A549 treated with Mapracorat at 1 μM for 4 hours (cell line): Measurements from ENCODE around the gene SV2B. TPM values are rescaled to one million over a fixed set of nuclear protein-coding genes. Genes with fewer than 3 reads are reported as not detected.

Source experiments
- total RNA-seq: library from RNA; stranded (reverse); fragments of 200-300 nt; extraction: Qiagen RNA extraction; gene quantifications from 5 replicates; pipeline ENCODE4 v1.2.3, GENCODE V29; 2022

The SV2B gene
- total RNA-seq = 0.05 to 0.14 TPM (median 0.08 TPM) in 5 replicates

DNA sequence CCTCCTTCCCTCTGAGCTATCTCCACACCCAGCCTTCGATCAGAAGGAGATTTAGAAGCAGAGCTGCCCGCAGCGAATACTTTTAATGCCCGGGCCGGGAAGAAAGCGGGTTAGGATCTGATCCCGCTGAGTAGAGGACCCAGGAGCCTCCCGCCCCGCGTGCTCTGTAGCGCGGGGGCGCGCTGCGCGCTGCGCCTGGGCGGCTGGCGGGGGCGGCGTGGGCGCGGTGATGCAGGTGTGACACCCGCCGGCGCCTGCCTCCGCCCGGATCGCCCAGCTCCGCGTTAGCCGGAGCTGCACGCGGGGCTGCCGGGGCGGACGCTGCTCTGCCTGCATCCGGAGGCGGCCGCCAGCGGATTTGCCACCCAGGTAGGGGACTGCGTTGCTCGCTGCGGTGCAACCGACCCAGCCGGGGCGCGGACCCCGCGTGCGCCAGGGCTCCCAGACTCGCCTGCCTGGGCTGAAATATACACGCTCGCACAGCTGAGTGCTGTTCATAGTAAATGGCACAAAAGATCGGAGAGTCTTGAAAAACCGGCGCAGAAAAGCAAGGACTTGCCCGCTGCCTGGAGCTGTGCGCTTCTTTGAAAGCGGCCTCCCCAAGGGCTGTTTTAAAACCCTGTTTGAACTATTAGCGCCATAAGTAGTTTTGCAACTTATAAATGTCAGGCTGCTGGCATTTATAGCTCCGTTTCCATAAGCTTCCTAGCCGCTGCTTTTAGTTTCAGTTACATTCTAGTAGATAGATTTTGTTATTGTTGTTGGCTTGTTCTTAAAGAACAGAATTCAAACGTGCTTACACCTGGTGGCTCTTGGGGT, at the start of gene SV2B:
Gene SV2B (plus strand): TSS at position 263 of the 819 bp plus-strand sequence. CDS start 126,007 bp downstream, outside the sequence.

Other genes with a start within 250 kb of the SV2B start
- gene FURIN, start 231.7 kb upstream of the SV2B start, total RNA-seq = 43.2 to 65.1 TPM (median 59.8 TPM) in 5 replicates
- 0.43 to 1.0 TPM (median 0.78 TPM) in 5 replicates for gene FES, start 215.8 kb upstream of the SV2B start, total RNA-seq
- gene MAN2A2, start 197.0 kb upstream of the SV2B start, total RNA-seq = 23.6 to 31.6 TPM (median 27.2 TPM) in 5 replicates
- gene HDDC3, start 167.7 kb upstream of the SV2B start, total RNA-seq = 29.9 to 38.7 TPM (median 35.1 TPM) in 5 replicates
- gene UNC45A, start 165.0 kb upstream of the SV2B start, total RNA-seq = 51.9 to 58.9 TPM (median 56.3 TPM) in 5 replicates
- gene RCCD1, start 145.4 kb upstream of the SV2B start, total RNA-seq = 23.6 to 39.6 TPM (median 32.7 TPM) in 5 replicates
- gene PRC1, start 105.7 kb upstream of the SV2B start, total RNA-seq = 184 to 223 TPM (median 205 TPM) in 5 replicates
- gene VPS33B, start 77.7 kb upstream of the SV2B start, total RNA-seq = 12.3 to 17.1 TPM (median 15.2 TPM) in 5 replicates